DND-41 (cell line): ENCODE measurements around the gene TLNRD1.

ENCODE experiments used
- CTCF ChIP-seq: IDR thresholded peaks from 2 replicates; pipeline ENCODE4 v1.5.1; 2012; ENCODE audit warnings: borderline replicate concordance, low read length, moderate library complexity, mild to moderate bottlenecking; ENCODE audit not compliant: poor library complexity, severe bottlenecking; ENCODE audit errors: extremely low read depth
- EZH2 ChIP-seq: IDR thresholded peaks from 3 replicates; pipeline ENCODE4 v1.6.1; 2012; ENCODE audit warnings: borderline replicate concordance, low read depth, mild to moderate bottlenecking, moderate library complexity, low read length, inconsistent platforms; ENCODE audit not compliant: severe bottlenecking

GRCh38 chr15:81000144-81000623, 539 bp upstream of the TLNRD1 start:
- no peak for TF ChIP-seq CTCF
- TF ChIP-seq EZH2: no peak
